Common myeloid progenitor, CD34-positive (primary cell): ENCODE measurements around the gene PTRH1.

Source experiments
- CTCF ChIA-PET: fragments of 350-600 bp; sonication (Branson Sonifier 250); formaldehyde crosslinking; loops from one replicate; lab custom pipeline; 2021; ENCODE audit warnings: antibody characterized with exemption; lab: Charles Lee
- POLR2A ChIA-PET: fragments of 350-600 bp; sonication (Branson Sonifier 250); formaldehyde crosslinking; loops from one replicate; lab custom pipeline; 2021; ENCODE audit warnings: antibody characterized with exemption; lab: Charles Lee
- DNase-seq, 3 donors: peaks; one replicate each; pipeline versions ENCODE4 v3.0.0 to v3.0.0-alpha.2; 2013
- H3K27ac ChIP-seq, 2 experiments: 1 replicate in 1 of 2; 2 replicates in 1 of 2; pipeline ENCODE4 v1.7.0; 2013; ENCODE audit warnings: inconsistent platforms in 2 of 2, low read length in 2 of 2, mild to moderate bottlenecking in 2 of 2, low read depth in 1 of 2, moderate library complexity in 1 of 2; ENCODE audit not compliant: severe bottlenecking in 2 of 2, insufficient read depth in 1 of 2, poor library complexity in 1 of 2
- H3K27me3 ChIP-seq, 5 experiments: replicated peaks in 2 of 5; 1 replicate in 3 of 5; 2 replicates in 2 of 5; pipeline versions ENCODE4 v1.6.1 to v1.7.0; 2013; ENCODE audit warnings: low read length in 4 of 5, mild to moderate bottlenecking in 2 of 5, moderate library complexity in 2 of 5, inconsistent platforms in 1 of 5; ENCODE audit not compliant: insufficient read depth in 5 of 5, control insufficient read depth in 4 of 5
- H3K36me3 ChIP-seq, 4 experiments: 1 replicate in 2 of 4; 2 replicates in 2 of 4; pipeline versions ENCODE4 v1.6.1 to v1.7.0; 2013; ENCODE audit warnings: low read length in 3 of 4, control low read depth in 1 of 4, mild to moderate bottlenecking in 1 of 4; ENCODE audit not compliant: control insufficient read depth in 4 of 4, insufficient read depth in 4 of 4
- H3K4me1 ChIP-seq, 4 experiments: 1 replicate in 3 of 4; 2 replicates in 1 of 4; pipeline versions ENCODE4 v1.6.1 to v1.7.1; 2013; ENCODE audit warnings: low read length in 3 of 4, mild to moderate bottlenecking in 3 of 4, control low read depth in 1 of 4, inconsistent platforms in 1 of 4, moderate library complexity in 1 of 4; ENCODE audit not compliant: control insufficient read depth in 4 of 4, insufficient read depth in 4 of 4; ENCODE audit errors: control extremely low read depth in 1 of 4
- H3K4me3 ChIP-seq, 7 experiments: 1 replicate in 4 of 7; 2 replicates in 3 of 7; pipeline versions ENCODE4 v1.5.1 to v1.7.0; 2013; ENCODE audit warnings: mild to moderate bottlenecking in 7 of 7, low read length in 6 of 7, moderate library complexity in 6 of 7, inconsistent platforms in 2 of 7, low read depth in 2 of 7, control low read depth in 1 of 7; ENCODE audit not compliant: insufficient read depth in 4 of 7, control insufficient read depth in 1 of 7; ENCODE audit errors: extremely low read depth in 1 of 7
- H3K9me3 ChIP-seq, 5 experiments: 1 replicate in 4 of 5; 2 replicates in 1 of 5; pipeline versions ENCODE4 v1.6.1 to v1.7.1; 2013; ENCODE audit warnings: low read length in 4 of 5, mild to moderate bottlenecking in 2 of 5, inconsistent platforms in 1 of 5, low read depth in 1 of 5, moderate library complexity in 1 of 5; ENCODE audit not compliant: control insufficient read depth in 4 of 5, insufficient read depth in 2 of 5; ENCODE audit errors: control extremely low read depth in 1 of 5
- WGBS: methylation state at CpG from one replicate; pipeline ENCODE4 v1.1.5; 2013; ENCODE audit not compliant: insufficient coverage; 5-methylcytosine and 5-hydroxymethylcytosine counted together

Gene PTRH1

DNA sequence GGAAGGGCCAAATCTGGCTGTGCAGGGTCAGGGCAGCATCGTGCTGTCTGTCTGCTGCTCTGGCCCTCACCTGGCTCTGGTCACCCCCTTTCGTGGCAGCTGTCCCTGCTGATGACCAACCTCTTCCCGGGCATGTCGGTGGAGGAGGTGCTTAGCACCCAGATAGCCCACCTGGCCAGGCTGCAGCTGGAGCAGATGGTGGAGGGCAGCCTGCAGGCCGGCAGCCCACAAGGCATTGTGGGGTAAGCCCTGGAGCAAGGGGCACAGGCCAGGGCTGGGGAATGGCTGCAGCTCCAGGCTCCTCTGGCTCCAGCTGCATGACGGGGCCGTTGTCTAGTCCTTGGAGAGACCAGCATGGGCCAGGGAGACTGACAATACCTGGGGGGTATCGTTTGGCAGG is 11.4 kb upstream of the PTRH1 start:
- Histone ChIP-seq H3K36me3 (peaks cover 0 to 12% (median 2%) of the 10 kb centered on the region in 4 experiments), H3K9me3 (no peaks in the 10 kb centered on the region), H3K4me1 (peaks cover 0 to 5% (median 2%) of the 10 kb centered on the region in 4 experiments), H3K27ac (no peak overlapping the region), H3K27me3 (peaks cover 0 to 1% (median 0%) of the 10 kb centered on the region in 5 experiments), H3K4me3 (no peak overlapping the region)
- ChIA-PET POLR2A (no interaction called here), CTCF (interaction anchor here (0.8 to 1.0 kb wide), 2 partner anchors 138 to 139 kb away, joined by 3 read pairs; no protein-coding TSS in a partner anchor)
- no peak for DNase-seq
- WGBS = 98% methylated on average over 6 of the region's 8 CpGs

DNA sequence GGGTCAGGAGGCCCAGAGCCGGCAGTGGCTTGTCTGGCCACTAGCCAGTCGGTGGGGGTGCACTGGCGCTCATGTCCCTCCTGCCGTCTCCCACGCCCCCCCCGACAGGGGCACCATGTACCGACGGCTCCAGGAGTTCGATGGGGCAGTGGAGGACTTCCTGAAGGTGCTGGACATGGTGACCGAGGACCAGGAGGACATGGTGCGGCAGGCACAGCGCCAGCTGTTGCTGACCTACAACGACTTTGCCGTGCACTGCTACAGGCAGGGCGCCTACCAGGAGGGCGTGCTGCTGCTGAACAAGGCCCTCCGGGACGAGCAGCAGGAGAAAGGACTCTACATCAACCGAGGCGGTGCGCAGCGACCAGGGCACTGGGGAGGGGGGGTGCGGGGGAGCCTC is 8.5 kb upstream of the PTRH1 start:
- Histone ChIP-seq H3K9me3 (no peaks in the 10 kb centered on the region), H3K36me3 (no peaks in the 10 kb centered on the region), H3K4me1 (peaks cover 0 to 5% (median 4%) of the 10 kb centered on the region in 4 experiments), H3K27ac (no peak overlapping the region), H3K27me3 (peaks cover 0 to 1% (median 0%) of the 10 kb centered on the region in 5 experiments), H3K4me3 (no peak overlapping the region)
- WGBS = 90% methylated on average over 23 of the region's 23 CpGs
- DNase-seq = no peak
- CTCF ChIA-PET = interaction anchor here (1.0 kb wide), 1 partner anchor 11 kb away, joined by 3 read pairs; the partner anchor contains the start of gene TOR2A
- POLR2A ChIA-PET = interaction anchor here (0.6 to 1.3 kb wide), 2 partner anchors 9 to 11 kb away, joined by 3 to 4 read pairs; partner anchors contain the start of genes PTRH1 and TOR2A

DNA sequence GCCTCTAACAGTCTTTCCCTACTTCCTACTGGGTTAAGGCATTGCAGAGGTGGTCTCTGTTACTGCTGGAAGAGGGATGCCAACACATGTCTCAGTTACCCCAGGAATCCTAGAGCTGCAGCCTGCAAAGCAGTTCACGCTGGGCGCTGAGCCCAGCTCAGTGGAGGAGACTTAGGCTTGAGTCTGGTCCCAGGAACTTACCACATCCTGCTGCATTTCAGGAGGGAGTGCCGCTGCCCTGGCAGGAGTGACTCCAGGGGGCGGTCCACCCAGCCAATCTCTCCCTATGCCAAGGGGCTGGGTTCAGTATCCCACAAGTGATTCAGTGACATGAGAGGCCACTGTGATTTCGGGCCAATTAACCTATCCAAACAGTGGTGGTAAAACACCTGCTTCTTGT is 8.0 kb upstream of the PTRH1 start:
- no peak for DNase-seq
- Histone ChIP-seq H3K4me3 (no peak overlapping the region), H3K4me1 (peaks cover 0 to 5% (median 4%) of the 10 kb centered on the region in 4 experiments), H3K36me3 (no peaks in the 10 kb centered on the region), H3K27me3 (peaks cover 0 to 1% (median 0%) of the 10 kb centered on the region in 5 experiments), H3K27ac (no peak overlapping the region), H3K9me3 (no peaks in the 10 kb centered on the region)
- CTCF ChIA-PET = interaction anchor here (1.0 kb wide), 1 partner anchor 11 kb away, joined by 3 read pairs; the partner anchor contains the start of gene TOR2A
- POLR2A ChIA-PET = interaction anchor here (1.3 kb wide), 1 partner anchor 11 kb away, joined by 4 read pairs; the partner anchor contains the start of gene TOR2A
- 85% methylated on average over 5 of the region's 5 CpGs for WGBS

DNA sequence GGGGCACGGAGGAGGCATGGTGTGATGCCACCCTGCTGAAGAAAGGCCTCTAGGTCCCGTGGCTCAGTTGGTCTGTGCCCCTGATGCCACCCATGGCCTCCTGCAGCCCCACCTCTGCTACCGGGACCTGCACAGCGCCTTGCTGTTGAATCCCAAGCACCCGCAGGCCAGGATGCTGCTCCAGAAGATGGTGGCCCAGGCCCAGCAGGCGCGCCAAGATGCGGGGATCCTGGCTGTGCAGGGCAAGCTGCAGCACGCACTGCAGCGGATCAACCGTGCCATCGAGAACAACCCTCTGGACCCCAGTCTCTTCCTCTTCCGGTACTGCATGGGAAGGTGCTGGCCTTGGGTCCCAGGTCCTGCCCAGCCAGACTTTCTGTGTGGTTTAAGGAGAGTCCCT is 7.5 kb upstream of the PTRH1 start:
- CTCF ChIA-PET = interaction anchor here (1.0 kb wide), 1 partner anchor 12 kb away, joined by 3 read pairs; the partner anchor contains the start of gene TOR2A
- 95% methylated on average over 8 of the region's 13 CpGs for WGBS
- Histone ChIP-seq H3K27ac (no peak overlapping the region), H3K27me3 (peaks cover 0 to 1% (median 0%) of the 10 kb centered on the region in 5 experiments), H3K4me1 (peaks cover 0 to 5% (median 4%) of the 10 kb centered on the region in 4 experiments), H3K9me3 (no peaks in the 10 kb centered on the region), H3K36me3 (no peaks in the 10 kb centered on the region), H3K4me3 (no peak overlapping the region)
- POLR2A ChIA-PET = no interaction called here
- DNase-seq = no peak

DNA sequence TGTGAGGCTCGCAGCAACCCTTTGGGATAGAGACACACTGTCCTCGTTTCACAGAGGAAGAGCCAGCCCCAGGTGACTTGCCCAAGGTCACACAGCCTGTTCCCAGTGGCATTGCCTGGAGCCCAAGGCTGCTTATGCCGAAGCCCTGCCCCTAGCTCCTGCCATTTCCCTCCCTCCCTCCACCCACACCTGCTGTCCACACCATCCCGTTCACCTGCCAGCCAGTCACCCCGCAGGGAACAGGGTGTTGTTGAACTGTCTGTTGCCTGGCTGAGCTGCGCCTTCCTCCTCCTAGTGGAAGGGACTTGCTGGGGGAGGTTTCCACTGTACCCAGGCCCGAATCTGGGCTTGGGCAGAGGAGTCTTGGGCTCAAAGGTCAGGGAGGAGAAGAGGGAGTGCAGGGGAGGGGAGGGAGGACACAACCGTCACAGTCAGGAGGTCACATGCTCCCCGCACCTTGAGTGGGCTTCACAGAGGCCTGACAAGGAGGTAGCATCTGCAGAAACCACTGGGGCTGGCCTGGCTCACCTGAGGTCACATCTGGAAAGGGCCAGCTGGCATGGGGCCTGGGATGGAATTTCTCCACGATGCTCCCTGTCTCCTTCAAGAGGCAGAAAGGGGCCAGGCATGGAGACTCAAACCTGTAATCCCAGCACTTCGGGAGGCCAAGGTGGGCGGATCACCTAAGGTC is 6.7 kb upstream of the PTRH1 start:
- POLR2A ChIA-PET = no interaction called here
- CTCF ChIA-PET = interaction anchor here (0.5 to 0.6 kb wide), 2 partner anchors 13 to 138 kb away, joined by 3 read pairs; partner anchors contain the start of gene TOR2A
- no peak for DNase-seq
- Histone ChIP-seq H3K36me3 (no peaks in the 10 kb centered on the region), H3K9me3 (no peaks in the 10 kb centered on the region), H3K4me3 (no peak overlapping the region), H3K27me3 (peaks cover 0 to 1% (median 0%) of the 10 kb centered on the region in 5 experiments), H3K27ac (no peak overlapping the region), H3K4me1 (peaks cover 0 to 5% (median 4%) of the 10 kb centered on the region in 4 experiments)
- 100% methylated on average over 7 of the region's 12 CpGs for WGBS

DNA sequence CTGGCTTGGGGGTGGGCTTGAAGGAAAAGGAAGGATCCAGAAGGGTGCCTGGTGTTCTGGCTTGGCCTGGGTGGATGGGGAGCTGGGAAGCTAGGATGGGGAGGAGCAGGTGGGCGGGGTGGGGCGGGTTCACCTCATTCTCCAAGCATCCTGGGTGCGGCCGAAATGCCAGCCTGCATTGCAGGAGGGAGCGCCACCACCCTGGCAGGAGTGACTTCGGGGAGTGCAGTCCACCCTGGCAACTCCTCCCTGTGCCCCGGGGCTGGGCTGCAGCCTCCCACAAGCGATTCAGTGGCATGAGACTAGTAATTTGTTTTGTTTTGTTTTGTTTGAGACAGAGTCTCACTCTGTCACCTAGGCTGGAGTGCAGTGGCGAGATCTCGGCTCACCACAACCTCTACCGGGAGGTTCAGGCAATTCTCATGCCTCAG is 5.9 kb upstream of the PTRH1 start:
- H3K36me3 ChIP-seq = no peaks in the 10 kb centered on the region
- WGBS = 82% methylated on average over 6 of the region's 11 CpGs
- no peak overlapping the region for H3K27ac ChIP-seq
- CTCF ChIA-PET = interaction anchor here (0.5 to 0.9 kb wide), 2 partner anchors 13 to 137 kb away, joined by 3 read pairs; partner anchors contain the start of gene TOR2A
- no peaks in the 10 kb centered on the region for H3K9me3 ChIP-seq
- no peak for DNase-seq
- H3K4me3 ChIP-seq = no peak overlapping the region
- peaks cover 0 to 1% (median 0%) of the 10 kb centered on the region in 5 experiments for H3K27me3 ChIP-seq
- peaks cover 0 to 5% (median 4%) of the 10 kb centered on the region in 4 experiments for H3K4me1 ChIP-seq
- POLR2A ChIA-PET = no interaction called here

DNA sequence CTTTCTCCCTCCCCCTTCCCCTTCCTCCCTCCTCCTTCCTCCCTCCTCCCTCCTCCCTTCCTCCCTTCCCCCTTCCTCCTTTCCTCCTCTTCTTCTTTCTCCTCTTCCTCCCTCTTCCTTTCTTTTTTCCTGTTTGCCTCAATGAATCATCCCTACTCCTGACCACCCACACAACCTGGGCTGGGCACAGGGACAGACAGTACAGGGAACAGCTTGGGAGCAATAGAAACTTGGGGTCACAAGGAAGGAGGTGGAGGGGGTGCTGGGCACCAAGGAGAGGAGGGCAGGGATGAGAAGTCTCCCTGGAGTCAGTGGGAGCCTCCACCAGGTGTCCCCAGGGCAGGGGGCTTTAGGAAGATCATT is 5.4 kb upstream of the PTRH1 start:
- ChIA-PET CTCF (interaction anchor here (0.9 kb wide), 1 partner anchor 14 kb away, joined by 3 read pairs; the partner anchor contains the start of gene TOR2A), POLR2A (no interaction called here)
- Histone ChIP-seq H3K9me3 (no peaks in the 10 kb centered on the region), H3K36me3 (no peaks in the 10 kb centered on the region), H3K4me3 (no peak overlapping the region), H3K27me3 (peaks cover 0 to 1% (median 0%) of the 10 kb centered on the region in 5 experiments), H3K4me1 (peaks cover 0 to 10% (median 7%) of the 10 kb centered on the region in 4 experiments), H3K27ac (no peak overlapping the region)
- DNase-seq = no peak
